SK-N-SH (cell line): ENCODE measurements around the gene FOXP1. TPM values are rescaled to one million over a fixed set of nuclear protein-coding genes. Genes with fewer than 3 reads are reported as not detected.

Source experiments
- CTCF ChIA-PET: fragments of 300-600, 350-600 bp; formaldehyde crosslinking; extraction: SDS; loops from one replicate; lab custom pipeline; 2021; lab: Yijun Ruan, JAX
- POLR2A ChIA-PET: fragments of 350-600 bp; sonication (Branson Sonifier 250); formaldehyde crosslinking; extraction: SDS; loops from one replicate; lab custom pipeline; 2020; ENCODE audit warnings: antibody characterized with exemption, inconsistent platforms; lab: Yijun Ruan, JAX
- DNase-seq: peaks from one replicate; pipeline ENCODE4 v3.0.0; 2012
- H2AFZ ChIP-seq: fragments of 200-600 bp; sonication (generic); 2 replicates; pipeline ENCODE4 v1.8.1; 2016; ENCODE audit warnings: antibody characterized with exemption, mild to moderate bottlenecking, low read depth
- H3F3A ChIP-seq: fragments of 200-600 bp; sonication (generic); replicated peaks from 2 replicates; pipeline ENCODE3; 2016; ENCODE audit warnings: antibody characterized with exemption, mild to moderate bottlenecking; ENCODE audit not compliant: insufficient read depth
- H3K27ac ChIP-seq, 2 experiments: fragments of 200-500 bp in 1 of 2; fragments of 200-600 bp in 1 of 2; sonication (Bioruptor generic) in 1 of 2; sonication (generic), shearing (Covaris generic) in 1 of 2; 2 replicates each; pipeline versions ENCODE4 v1.5.1 to v1.6.1; 2014 to 2016; ENCODE audit warnings: low read depth in 2 of 2, inconsistent platforms in 1 of 2, low read length in 1 of 2, mild to moderate bottlenecking in 1 of 2, mixed read lengths in 1 of 2
- H3K27me3 ChIP-seq: fragments of 200-600 bp; sonication (generic), shearing (Covaris generic); 2 replicates; pipeline ENCODE4 v1.6.1; 2016; ENCODE audit warnings: mixed run types; ENCODE audit not compliant: insufficient read depth
- H3K36me3 ChIP-seq, 2 experiments: fragments of 200-500 bp in 1 of 2; fragments of 200-600 bp in 1 of 2; sonication (Bioruptor generic) in 1 of 2; sonication (generic) in 1 of 2; replicated peaks in 1 of 2; 2 replicates each; pipeline versions ENCODE3 to v1.5.1; 2014 to 2016; ENCODE audit warnings: low read length in 1 of 2, mild to moderate bottlenecking in 1 of 2; ENCODE audit not compliant: insufficient read depth in 2 of 2, control insufficient read depth in 1 of 2
- H3K4me1 ChIP-seq, 2 experiments: fragments of 200-500 bp in 1 of 2; fragments of 200-600 bp in 1 of 2; sonication (Bioruptor generic) in 1 of 2; sonication (generic), shearing (Covaris generic) in 1 of 2; 2 replicates each; pipeline versions ENCODE4 v1.5.1 to v1.6.1; 2014 to 2016; ENCODE audit warnings: low read depth in 1 of 2, low read length in 1 of 2, mixed run types in 1 of 2; ENCODE audit not compliant: insufficient read depth in 2 of 2, control insufficient read depth in 1 of 2
- H3K4me2 ChIP-seq: fragments of 200-600 bp; sonication (generic), shearing (Covaris generic); 2 replicates; pipeline ENCODE4 v1.6.1; 2017; ENCODE audit warnings: mixed run types
- H3K4me3 ChIP-seq, 2 experiments: fragments of 200-500 bp in 1 of 2; fragments of 200-600 bp in 1 of 2; sonication (Bioruptor generic) in 1 of 2; sonication (generic), shearing (Covaris generic) in 1 of 2; 2 replicates each; pipeline versions ENCODE4 v1.5.1 to v1.8.1; 2014 to 2016; ENCODE audit warnings: low read depth in 2 of 2, inconsistent platforms in 1 of 2, low read length in 1 of 2, mild to moderate bottlenecking in 1 of 2, mixed read lengths in 1 of 2, moderate library complexity in 1 of 2
- H3K79me2 ChIP-seq: fragments of 200-600 bp; sonication (generic); 2 replicates; pipeline ENCODE4 v1.8.1; 2017; ENCODE audit warnings: mild to moderate bottlenecking; ENCODE audit not compliant: insufficient read depth
- H3K9ac ChIP-seq: fragments of 200-600 bp; sonication (generic); 2 replicates; pipeline ENCODE4 v1.6.1; 2017; ENCODE audit warnings: mixed run types
- H3K9me2 ChIP-seq: fragments of 200-600 bp; sonication (generic); 2 replicates; pipeline ENCODE4 v1.6.1; 2017; ENCODE audit warnings: mixed run types
- H3K9me3 ChIP-seq: fragments of 200-600 bp; sonication (generic); 2 replicates; pipeline ENCODE4 v1.6.1; 2017; ENCODE audit warnings: mixed run types, mild to moderate bottlenecking, moderate library complexity
- H4K20me1 ChIP-seq: fragments of 200-600 bp; sonication (generic); 2 replicates; pipeline ENCODE4 v1.6.1; 2017; ENCODE audit warnings: mild to moderate bottlenecking, mixed run types; ENCODE audit not compliant: insufficient read depth
- CHD2 ChIP-seq: fragments of 150-350 bp; IDR thresholded peaks from 2 replicates; pipeline ENCODE4 v1.6.1; 2018; ENCODE audit warnings: low read length; ENCODE audit not compliant: partially characterized antibody
- ELF1 ChIP-seq: IDR thresholded peaks from 2 replicates; pipeline ENCODE4 v1.4.0; 2012
- FOXJ3 ChIP-seq: sonication (generic); formaldehyde crosslinking; IDR thresholded peaks from 2 replicates; pipeline ENCODE4 v1.5.1; 2020; ENCODE audit warnings: mild to moderate bottlenecking, missing genetic modification reagents
- FOXM1 ChIP-seq: IDR thresholded peaks from 2 replicates; pipeline ENCODE4 v1.4.0; 2012; ENCODE audit warnings: low read depth, mild to moderate bottlenecking
- GABPA ChIP-seq: IDR thresholded peaks from 2 replicates; pipeline ENCODE4 v1.4.0; 2012; ENCODE audit warnings: low read depth, mild to moderate bottlenecking
- JUND ChIP-seq: IDR thresholded peaks from 2 replicates; pipeline ENCODE4 v1.4.0; 2012
- MXI1 ChIP-seq: IDR thresholded peaks from 2 replicates; pipeline ENCODE4 v1.6.1; 2012; ENCODE audit warnings: mild to moderate bottlenecking, low read depth, low read length, improper control_type of control experiment
- NFIC ChIP-seq: IDR thresholded peaks from 2 replicates; pipeline ENCODE4 v1.4.0; 2012; ENCODE audit warnings: borderline replicate concordance
- PBX3 ChIP-seq: IDR thresholded peaks from 2 replicates; pipeline ENCODE4; 2012
- POLR2AphosphoS5 ChIP-seq: IDR thresholded peaks from 2 replicates; pipeline ENCODE4 v1.6.1; 2012; ENCODE audit warnings: low read depth, low read length
- RFX5 ChIP-seq: IDR thresholded peaks from 2 replicates; pipeline ENCODE4 v1.6.1; 2012; ENCODE audit warnings: mild to moderate bottlenecking, improper control_type of control experiment, low read length
- RXRA ChIP-seq: IDR thresholded peaks from 2 replicates; pipeline ENCODE4 v1.4.0; 2012; ENCODE audit warnings: low read depth, mild to moderate bottlenecking, borderline replicate concordance
- SMC3 ChIP-seq: IDR thresholded peaks from 2 replicates; pipeline ENCODE4 v1.6.1; 2012; ENCODE audit warnings: low read depth, low read length, improper control_type of control experiment
- TCF12 ChIP-seq: IDR thresholded peaks from 2 replicates; pipeline ENCODE4 v1.4.0; 2012
- TEAD4 ChIP-seq: IDR thresholded peaks from 2 replicates; pipeline ENCODE4 v1.4.0; 2012; ENCODE audit warnings: mild to moderate bottlenecking, borderline replicate concordance; ENCODE audit not compliant: insufficient read depth
- USF2 ChIP-seq: fragments of 150-350 bp; IDR thresholded peaks from 2 replicates; pipeline ENCODE4 v1.6.1; 2017; ENCODE audit warnings: antibody characterized with exemption, low read length, low read depth, borderline replicate concordance
- WGBS: methylation state at CpG from one replicate; pipeline ENCODE4 v1.1.6; 2017; ENCODE audit warnings: low lambda C conversion rate; 5-methylcytosine and 5-hydroxymethylcytosine counted together
- polyA plus RNA-seq, 3 experiments: library from polyadenylated mRNA; depleted of rRNA; stranded (reverse); fragments of >200 nt; gene quantifications; 2 replicates each; pipeline ENCODE4 v1.2.3, GENCODE V29; 2012
- TF ChIP-seq, protein P1 (sequence below): IDR thresholded peaks from 2 replicates; pipeline ENCODE4 v1.4.0; 2012; ENCODE audit warnings: low read depth

The FOXP1 gene
- polyA plus RNA-seq, 1 of the 3 experiments (the other 2 are of a cell fraction) = 8.8 TPM

GRCh38 chr3:71360180-71360579 is 223.3 kb downstream of the FOXP1 start:
- Histone ChIP-seq H3F3A (peaks cover 4% of the 10 kb centered on the region), H3K9me3 (0 out of 2 replicates have a peak, but pooled peaks cover 4% of the 10 kb centered on the region), H3K4me2 (no peak overlapping the region), H2AFZ (no peak overlapping the region), H3K27me3 (no peaks in the 10 kb centered on the region), H3K9ac (no peak overlapping the region), H3K4me1 (peaks cover 0 to 5% of the 10 kb centered on the region in 2 experiments; a peak in 1 of 4 replicates), H3K79me2 (peaks cover 56% of the 10 kb centered on the region), H3K36me3 (peaks cover 4 to 21% of the 10 kb centered on the region in 2 experiments), H3K4me3 (no peak overlapping the region), H3K27ac (no peak overlapping the region), H3K9me2 (no peaks in the 10 kb centered on the region), H4K20me1 (no peaks in the 10 kb centered on the region)
- no peak for TF ChIP-seq FOXM1
- TF ChIP-seq RXRA = no peak
- no peak for TF ChIP-seq TCF12
- no peak for TF ChIP-seq FOXJ3 (CRISPR knock-in tag)
- TF ChIP-seq, protein P1, sequence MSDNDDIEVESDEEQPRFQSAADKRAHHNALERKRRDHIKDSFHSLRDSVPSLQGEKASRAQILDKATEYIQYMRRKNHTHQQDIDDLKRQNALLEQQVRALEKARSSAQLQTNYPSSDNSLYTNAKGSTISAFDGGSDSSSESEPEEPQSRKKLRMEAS = no peak
- no peak for TF ChIP-seq JUND
- TF ChIP-seq SMC3 = no peak
- TF ChIP-seq MXI1 = no peak
- no peak for TF ChIP-seq RFX5
- TF ChIP-seq ELF1 = no peak
- WGBS = 94% methylated on average over 4 of the region's 4 CpGs
- ChIA-PET CTCF (interaction anchor here (0.6 kb wide), 1 partner anchor 12 kb away, joined by 3 read pairs; no protein-coding TSS in a partner anchor), POLR2A (no interaction called here)
- no peak for DNase-seq

DNA sequence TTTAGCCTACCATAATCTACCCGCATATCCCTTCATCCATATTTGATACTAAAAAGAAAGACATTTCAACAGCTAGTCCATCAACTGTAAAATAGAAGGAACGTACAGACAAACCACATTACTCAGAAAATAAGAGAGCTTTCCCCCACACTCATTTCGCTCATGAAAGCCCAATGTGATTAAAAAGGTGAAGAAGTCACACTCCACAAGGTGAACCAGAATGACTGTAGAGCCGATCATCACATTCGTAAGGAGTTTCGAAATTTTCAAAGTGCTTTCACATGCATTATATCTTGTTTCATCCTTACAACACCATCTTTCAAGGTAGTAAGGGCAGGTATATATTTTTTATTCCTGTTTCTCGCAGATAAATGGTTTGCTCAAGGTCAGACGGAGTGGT is 225.3 kb downstream of the FOXP1 start:
- H3K79me2 ChIP-seq = peaks cover 62% of the 10 kb centered on the region
- TF ChIP-seq ELF1 = no peak
- TF ChIP-seq USF2 = no peak
- no peak for TF ChIP-seq NFIC
- TF ChIP-seq CHD2 = no peak
- no peak overlapping the region for H3K4me3 ChIP-seq
- WGBS = 93% methylated on average over 8 of the region's 8 CpGs
- no peaks in the 10 kb centered on the region for H3K9me3 ChIP-seq
- H3F3A ChIP-seq = peaks cover 4% of the 10 kb centered on the region
- peaks cover 0 to 5% of the 10 kb centered on the region in 2 experiments; a peak in 1 of 4 replicates for H3K4me1 ChIP-seq
- H3K4me2 ChIP-seq = no peak overlapping the region
- no peak for DNase-seq
- CTCF ChIA-PET = no interaction called here
- H3K27ac ChIP-seq = no peak overlapping the region
- H3K9ac ChIP-seq = no peak overlapping the region
- H2AFZ ChIP-seq = no peak overlapping the region
- POLR2A ChIA-PET = no interaction called here
- H3K27me3 ChIP-seq = no peaks in the 10 kb centered on the region
- H4K20me1 ChIP-seq = no peaks in the 10 kb centered on the region
- H3K9me2 ChIP-seq = no peaks in the 10 kb centered on the region
- H3K36me3 ChIP-seq = peaks cover 4 to 7% of the 10 kb centered on the region in 2 experiments

GRCh38 chr3:71356265-71356664 is 227.3 kb downstream of the FOXP1 start:
- CTCF ChIA-PET = no interaction called here
- POLR2A ChIA-PET = no interaction called here

More at GRCh38 chr3:71356265-71356664, 227.3 kb downstream of the FOXP1 start:
- H3F3A ChIP-seq = peaks cover 4% of the 10 kb centered on the region
- H3K9ac ChIP-seq = no peak overlapping the region
- H3K27me3 ChIP-seq = no peaks in the 10 kb centered on the region
- no peak overlapping the region for H3K4me3 ChIP-seq
- no peaks in the 10 kb centered on the region for H3K9me2 ChIP-seq
- 87% methylated on average over 6 of the region's 6 CpGs for WGBS
- peaks cover 0 to 1% of the 10 kb centered on the region in 2 experiments; a peak in 1 of 4 replicates for H3K4me1 ChIP-seq
- H3K79me2 ChIP-seq = peaks cover 63% of the 10 kb centered on the region
- TF ChIP-seq PBX3 (no peak), JUND (no peak), USF2 (no peak), TEAD4 (no peak), GABPA (no peak), TCF12 (no peak), FOXM1 (no peak), POLR2AphosphoS5 (no peak)
- peaks cover 4 to 7% of the 10 kb centered on the region in 2 experiments for H3K36me3 ChIP-seq
- H4K20me1 ChIP-seq = no peaks in the 10 kb centered on the region
- H3K9me3 ChIP-seq = no peaks in the 10 kb centered on the region
- DNase-seq = no peak
- H2AFZ ChIP-seq = no peak overlapping the region
- H3K27ac ChIP-seq = no peak overlapping the region
- H3K4me2 ChIP-seq = no peak overlapping the region
